Kidney (tissue), 14 donors: ENCODE results near the gene MAPK8. TPM values are rescaled to one million over a fixed set of nuclear protein-coding genes. Genes with fewer than 3 reads are reported as not detected.
"Not testable (repeated sequence)": the region's sequence is repeated elsewhere in the genome, so short reads cannot be mapped to it uniquely, and the experiment has no call there.

Source experiments
- DNase-seq, 5 donors: peaks; one replicate each; pipeline ENCODE4 v3.0.0-alpha.2; 2013 to 2020
- FAIRE-seq: peaks from 2 replicates; lab custom pipeline; 2012; peaks lifted over from hg19 to GRCh38; lab: Jason Lieb, UNC
- H3K27ac ChIP-seq, 2 donors: one replicate each; pipeline ENCODE4 v1.7.0; 2013; ENCODE audit warnings: low read depth in 2 of 2, low read length in 2 of 2, inconsistent platforms in 1 of 2
- H3K27me3 ChIP-seq: one replicate; pipeline ENCODE4 v1.7.1; 2013; ENCODE audit warnings: low read length, inconsistent platforms; ENCODE audit not compliant: control insufficient read depth, insufficient read depth
- H3K36me3 ChIP-seq, 3 donors: one replicate each; pipeline versions ENCODE4 v1.7.0 to v1.7.1; 2013; ENCODE audit warnings: low read length in 3 of 3, control low read depth in 1 of 3, inconsistent platforms in 1 of 3; ENCODE audit not compliant: insufficient read depth in 3 of 3, control insufficient read depth in 2 of 3
- H3K4me1 ChIP-seq, 3 donors: one replicate each; pipeline versions ENCODE4 v1.7.0 to v1.7.1; 2013; ENCODE audit warnings: low read length in 3 of 3, inconsistent platforms in 1 of 3, low read depth in 1 of 3; ENCODE audit not compliant: control insufficient read depth in 2 of 3, insufficient read depth in 2 of 3
- H3K4me3 ChIP-seq, 3 donors: one replicate each; pipeline versions ENCODE4 v1.7.0 to v1.8.1; 2013; ENCODE audit warnings: low read length in 3 of 3, control low read depth in 1 of 3, inconsistent platforms in 1 of 3
- H3K9ac ChIP-seq, 3 donors: one replicate each; pipeline versions ENCODE4 v1.7.0 to v1.7.1; 2013; ENCODE audit warnings: low read length in 3 of 3, control low read depth in 1 of 3, inconsistent platforms in 1 of 3
- H3K9me3 ChIP-seq, 3 donors: one replicate each; pipeline versions ENCODE4 v1.7.0 to v1.7.1; 2013; ENCODE audit warnings: low read length in 3 of 3, control low read depth in 1 of 3, inconsistent platforms in 1 of 3; ENCODE audit not compliant: control insufficient read depth in 2 of 3, insufficient read depth in 1 of 3
- intact Hi-C: fragments of 100-400 bp; cut with DNase I; formaldehyde crosslinking; loops from one replicate; pipeline ENCODE4 v1.11.1; 2022
- polyA plus RNA-seq: library from polyadenylated mRNA; stranded (reverse); fragments of 350-450 nt; fragmentation: Illumina TruSeq; extraction: RNeasy Lipid Tissue Mini Kit (QIAGEN cat#74804); gene quantifications from one replicate; pipeline ENCODE4 v1.2.3, GENCODE V29; 2014; ENCODE audit warnings: low read depth, low replicate concordance; ENCODE audit not compliant: insufficient read depth
- total RNA-seq: library from RNA; stranded (reverse); fragmentation: NEBNext Ultra II Directional; extraction: Animal tissue kit (Norgen Biotek cat#: 25700); gene quantifications from one replicate; pipeline ENCODE4 v1.2.1, GENCODE V29; 2021
- TF ChIP-seq, protein P1 (sequence below): IDR thresholded peaks from 3 replicates; pipeline ENCODE4 v1.5.1; 2012; ENCODE audit warnings: mild to moderate bottlenecking, moderate library complexity, borderline replicate concordance; ENCODE audit not compliant: insufficient read depth; ENCODE audit errors: extremely low read depth
- donor health status: control.
- donor health status: control.
- donor health status: control.
- donor health status: control.
- donor health status: control.
- donor health status: DM: yes; HTN: yes; CAD: no.
- donor health status: Normal renal cell carcinoma (clear cell type).

Gene MAPK8
- total and polyA plus RNA-seq, 2 donors from 2014 or later = 17.0 to 36.7 TPM

DNA sequence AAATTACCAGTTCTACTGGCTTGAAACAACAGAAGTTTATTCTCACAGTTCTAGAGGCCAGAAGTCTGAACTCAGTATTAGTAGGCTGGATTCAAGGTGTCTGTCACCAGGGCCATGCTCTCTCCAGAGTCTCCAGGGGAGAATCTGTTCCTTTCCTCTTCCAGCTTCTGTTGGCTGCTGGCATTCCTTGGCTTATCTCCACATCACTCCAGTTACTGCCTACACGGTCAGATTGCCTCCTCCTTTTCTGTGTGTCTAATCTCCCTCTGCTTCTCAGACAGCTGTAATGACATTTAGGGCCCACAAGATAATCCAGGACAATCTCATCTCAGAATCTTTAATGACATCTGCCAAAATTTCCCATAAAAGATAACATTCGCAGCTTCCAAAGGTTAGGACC lies 36.6 kb downstream of the MAPK8 start:
- Histone ChIP-seq H3K36me3 (no peaks in the 10 kb centered on the region), H3K9me3 (peaks cover 0 to 5% (median 0%) of the 10 kb centered on the region in 3 donors), H3K4me3 (no peak overlapping the region), H3K27me3 (no peaks in the 10 kb centered on the region), H3K9ac (no peak overlapping the region), H3K27ac (no peak overlapping the region), H3K4me1 (no peaks in the 10 kb centered on the region)
- DNase-seq (no peak), FAIRE-seq (no peak)
- TF ChIP-seq, protein P1, sequence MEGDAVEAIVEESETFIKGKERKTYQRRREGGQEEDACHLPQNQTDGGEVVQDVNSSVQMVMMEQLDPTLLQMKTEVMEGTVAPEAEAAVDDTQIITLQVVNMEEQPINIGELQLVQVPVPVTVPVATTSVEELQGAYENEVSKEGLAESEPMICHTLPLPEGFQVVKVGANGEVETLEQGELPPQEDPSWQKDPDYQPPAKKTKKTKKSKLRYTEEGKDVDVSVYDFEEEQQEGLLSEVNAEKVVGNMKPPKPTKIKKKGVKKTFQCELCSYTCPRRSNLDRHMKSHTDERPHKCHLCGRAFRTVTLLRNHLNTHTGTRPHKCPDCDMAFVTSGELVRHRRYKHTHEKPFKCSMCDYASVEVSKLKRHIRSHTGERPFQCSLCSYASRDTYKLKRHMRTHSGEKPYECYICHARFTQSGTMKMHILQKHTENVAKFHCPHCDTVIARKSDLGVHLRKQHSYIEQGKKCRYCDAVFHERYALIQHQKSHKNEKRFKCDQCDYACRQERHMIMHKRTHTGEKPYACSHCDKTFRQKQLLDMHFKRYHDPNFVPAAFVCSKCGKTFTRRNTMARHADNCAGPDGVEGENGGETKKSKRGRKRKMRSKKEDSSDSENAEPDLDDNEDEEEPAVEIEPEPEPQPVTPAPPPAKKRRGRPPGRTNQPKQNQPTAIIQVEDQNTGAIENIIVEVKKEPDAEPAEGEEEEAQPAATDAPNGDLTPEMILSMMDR = no peak
- intact Hi-C loops = no loop called here

DNA sequence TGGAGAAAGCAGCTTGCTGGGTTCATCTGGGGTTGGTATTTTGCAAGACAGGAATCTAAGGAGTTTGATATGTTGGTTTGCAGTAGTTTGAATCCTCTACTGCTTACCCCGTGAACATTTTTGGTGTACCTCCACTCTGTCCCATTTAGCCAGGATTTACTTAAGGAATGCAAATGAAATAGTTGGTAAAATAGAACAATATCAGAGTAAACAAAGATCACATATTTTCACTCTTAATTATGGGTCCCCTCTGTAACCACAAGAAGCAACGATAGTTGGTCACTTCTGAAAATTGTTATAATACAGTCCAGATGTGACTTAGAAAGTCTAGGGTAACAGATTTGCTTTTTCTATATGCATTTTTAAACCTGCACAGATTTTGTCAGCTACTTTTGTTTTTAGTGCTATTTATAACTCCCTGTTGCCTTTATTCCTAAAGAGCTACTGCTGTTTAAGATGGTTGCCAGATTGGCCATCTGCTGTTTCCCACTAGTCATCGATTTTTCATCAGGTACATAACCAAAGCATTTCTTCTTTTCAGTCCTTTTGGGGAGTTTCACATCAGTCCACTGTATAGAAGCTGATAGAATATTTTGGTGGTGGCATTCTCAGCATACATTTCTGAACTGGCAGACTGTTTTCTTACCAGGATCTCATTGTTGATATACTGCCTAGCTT lies 37.6 kb downstream of the MAPK8 start:
- Histone ChIP-seq H3K4me1 (no peaks in the 10 kb centered on the region), H3K27me3 (no peaks in the 10 kb centered on the region), H3K36me3 (no peaks in the 10 kb centered on the region), H3K27ac (no peak overlapping the region), H3K9ac (no peak overlapping the region), H3K9me3 (peaks cover 0 to 5% (median 0%) of the 10 kb centered on the region in 3 donors), H3K4me3 (no peak overlapping the region)
- no peak for FAIRE-seq
- TF ChIP-seq, protein P1 = no peak
- DNase-seq = no peak
- intact Hi-C loops = no loop called here

DNA sequence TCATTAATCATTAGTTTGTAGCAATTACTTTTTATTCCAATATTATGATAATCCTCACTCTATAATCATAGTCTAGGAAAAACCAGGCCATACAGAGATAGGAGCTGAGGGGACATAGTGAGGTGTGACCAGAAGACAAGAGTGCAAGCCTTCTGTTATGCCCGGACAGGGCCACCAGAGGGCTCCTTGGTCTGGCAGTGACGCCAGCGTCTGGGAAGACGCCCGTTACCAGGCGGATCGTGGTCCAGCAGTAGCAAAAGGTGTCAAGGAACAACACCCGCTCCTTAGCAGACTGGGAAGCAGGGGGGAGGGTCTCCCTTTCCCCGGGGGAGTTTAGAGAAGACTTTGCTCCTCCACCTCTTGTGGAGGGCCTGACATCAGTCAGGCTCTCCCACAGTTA lies 39.8 kb downstream of the MAPK8 start:
- H3K4me3 ChIP-seq, H3K9me3 ChIP-seq, H3K4me1 ChIP-seq, H3K27ac ChIP-seq, FAIRE-seq, DNase-seq, H3K27me3 ChIP-seq, H3K36me3 ChIP-seq, H3K9ac ChIP-seq, intact Hi-C loops: not testable (repeated sequence)

DNA sequence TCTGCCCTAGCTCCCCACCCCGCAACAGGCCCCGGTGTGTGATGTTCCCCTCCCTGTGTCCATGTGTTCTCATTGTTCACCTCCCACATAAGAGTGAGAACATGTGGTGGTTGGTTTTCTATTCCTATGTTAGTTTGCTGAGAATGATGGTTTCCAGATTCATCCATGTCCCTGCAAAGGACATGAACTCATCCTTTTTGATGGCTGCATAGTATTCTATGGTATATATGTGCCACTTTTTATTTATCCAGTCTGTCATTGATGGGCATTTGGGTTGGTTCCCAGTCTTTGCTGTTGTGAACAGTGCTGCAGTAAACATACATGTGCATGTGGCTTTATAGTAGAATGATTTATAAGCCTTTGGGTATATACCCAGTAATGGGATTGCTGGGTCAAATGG lies 41.1 kb downstream of the MAPK8 start:
- FAIRE-seq, H3K4me1 ChIP-seq, H3K36me3 ChIP-seq, H3K9ac ChIP-seq, intact Hi-C loops, DNase-seq, H3K27ac ChIP-seq, H3K4me3 ChIP-seq, H3K27me3 ChIP-seq, H3K9me3 ChIP-seq: not testable (repeated sequence)

DNA sequence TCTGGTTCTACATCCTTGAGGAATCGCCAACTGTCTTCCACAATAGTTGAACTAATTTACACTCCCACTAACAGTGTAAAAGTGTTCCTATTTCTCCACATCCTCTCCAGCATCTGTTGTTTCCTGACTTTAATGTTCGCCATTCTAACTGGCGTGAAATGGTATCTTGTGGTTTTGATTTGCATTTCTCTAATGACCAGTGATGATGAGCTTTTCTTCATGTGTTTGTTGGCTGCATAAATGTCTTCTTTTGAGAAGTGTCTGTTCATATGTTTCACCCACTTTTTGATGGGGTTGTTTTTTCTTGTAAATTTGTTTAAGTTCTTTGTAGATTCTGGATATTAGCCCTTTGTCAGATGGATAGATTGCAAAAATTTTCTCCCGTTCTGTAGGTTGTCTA lies 41.5 kb downstream of the MAPK8 start:
- H3K36me3 ChIP-seq, FAIRE-seq, H3K9me3 ChIP-seq, H3K4me3 ChIP-seq, H3K27ac ChIP-seq, H3K9ac ChIP-seq, intact Hi-C loops, DNase-seq, H3K4me1 ChIP-seq, H3K27me3 ChIP-seq: not testable (repeated sequence)
